ENCODE data around the gene DNAJC17.

DNA sequence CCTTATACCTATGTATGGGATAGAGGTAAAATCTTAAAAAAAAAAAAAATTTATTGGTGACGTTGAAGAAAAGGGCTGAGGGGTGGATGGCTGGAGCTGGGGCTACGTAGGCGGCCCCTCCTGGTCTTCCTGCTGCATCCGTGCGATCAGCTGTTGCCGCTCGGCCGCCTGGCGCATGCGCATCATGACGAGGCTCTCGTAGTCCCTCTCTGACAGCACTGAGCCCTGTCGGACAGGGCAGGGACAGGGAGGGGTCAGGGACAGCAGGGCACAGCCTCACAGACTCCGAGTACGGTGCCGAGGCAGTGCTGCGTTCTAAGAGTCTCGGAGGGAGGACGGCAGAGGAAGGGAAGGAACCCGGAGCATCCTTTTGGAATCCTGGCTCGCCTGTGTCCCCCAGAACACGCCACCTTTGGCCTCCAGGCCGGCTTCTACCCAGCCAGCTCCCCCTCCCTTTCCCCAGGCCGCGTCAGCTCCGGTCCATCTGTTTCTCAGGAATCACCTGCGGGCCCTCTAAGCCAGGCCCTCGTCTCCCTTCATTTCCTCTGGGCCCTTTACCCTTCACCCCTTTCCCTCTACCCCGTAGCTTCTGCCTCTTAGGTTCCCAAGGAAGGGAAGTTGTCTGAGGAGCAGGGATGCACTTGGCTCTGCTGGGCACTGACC, 39.3 kb downstream of the DNAJC17 start:
- TF ChIP-seq, protein P1, sequence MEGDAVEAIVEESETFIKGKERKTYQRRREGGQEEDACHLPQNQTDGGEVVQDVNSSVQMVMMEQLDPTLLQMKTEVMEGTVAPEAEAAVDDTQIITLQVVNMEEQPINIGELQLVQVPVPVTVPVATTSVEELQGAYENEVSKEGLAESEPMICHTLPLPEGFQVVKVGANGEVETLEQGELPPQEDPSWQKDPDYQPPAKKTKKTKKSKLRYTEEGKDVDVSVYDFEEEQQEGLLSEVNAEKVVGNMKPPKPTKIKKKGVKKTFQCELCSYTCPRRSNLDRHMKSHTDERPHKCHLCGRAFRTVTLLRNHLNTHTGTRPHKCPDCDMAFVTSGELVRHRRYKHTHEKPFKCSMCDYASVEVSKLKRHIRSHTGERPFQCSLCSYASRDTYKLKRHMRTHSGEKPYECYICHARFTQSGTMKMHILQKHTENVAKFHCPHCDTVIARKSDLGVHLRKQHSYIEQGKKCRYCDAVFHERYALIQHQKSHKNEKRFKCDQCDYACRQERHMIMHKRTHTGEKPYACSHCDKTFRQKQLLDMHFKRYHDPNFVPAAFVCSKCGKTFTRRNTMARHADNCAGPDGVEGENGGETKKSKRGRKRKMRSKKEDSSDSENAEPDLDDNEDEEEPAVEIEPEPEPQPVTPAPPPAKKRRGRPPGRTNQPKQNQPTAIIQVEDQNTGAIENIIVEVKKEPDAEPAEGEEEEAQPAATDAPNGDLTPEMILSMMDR (IDR thresholded peaks at IDR 0.05) = no peak
- TF ChIP-seq EP300 (IDR thresholded peaks at IDR 0.05) (no peak), POLR2A (IDR thresholded peaks at IDR 0.05) (no peak)

Data from tibial nerve (tissue), 4 donors.